ENCODE measurements around the gene SCD5.

DNA sequence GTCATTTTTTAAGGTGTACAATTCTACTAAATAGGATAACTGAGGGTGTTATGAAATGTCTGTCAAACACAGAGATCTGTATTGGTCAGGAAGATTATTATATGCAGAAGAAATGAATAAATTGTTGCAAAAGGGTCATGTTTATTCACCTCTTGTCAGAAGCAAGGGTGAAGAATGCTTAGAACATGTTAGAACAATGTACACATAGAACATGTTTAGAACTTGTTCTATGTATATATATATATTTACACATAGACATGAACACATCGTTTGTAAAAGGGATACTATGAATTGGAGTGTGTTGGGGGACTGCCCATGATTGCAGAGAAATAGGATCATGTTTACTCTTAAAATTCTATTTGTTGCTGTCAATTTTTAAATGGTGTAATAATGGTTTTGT is 208.8 kb downstream of the SCD5 start:
- TF ChIP-seq, protein P1, sequence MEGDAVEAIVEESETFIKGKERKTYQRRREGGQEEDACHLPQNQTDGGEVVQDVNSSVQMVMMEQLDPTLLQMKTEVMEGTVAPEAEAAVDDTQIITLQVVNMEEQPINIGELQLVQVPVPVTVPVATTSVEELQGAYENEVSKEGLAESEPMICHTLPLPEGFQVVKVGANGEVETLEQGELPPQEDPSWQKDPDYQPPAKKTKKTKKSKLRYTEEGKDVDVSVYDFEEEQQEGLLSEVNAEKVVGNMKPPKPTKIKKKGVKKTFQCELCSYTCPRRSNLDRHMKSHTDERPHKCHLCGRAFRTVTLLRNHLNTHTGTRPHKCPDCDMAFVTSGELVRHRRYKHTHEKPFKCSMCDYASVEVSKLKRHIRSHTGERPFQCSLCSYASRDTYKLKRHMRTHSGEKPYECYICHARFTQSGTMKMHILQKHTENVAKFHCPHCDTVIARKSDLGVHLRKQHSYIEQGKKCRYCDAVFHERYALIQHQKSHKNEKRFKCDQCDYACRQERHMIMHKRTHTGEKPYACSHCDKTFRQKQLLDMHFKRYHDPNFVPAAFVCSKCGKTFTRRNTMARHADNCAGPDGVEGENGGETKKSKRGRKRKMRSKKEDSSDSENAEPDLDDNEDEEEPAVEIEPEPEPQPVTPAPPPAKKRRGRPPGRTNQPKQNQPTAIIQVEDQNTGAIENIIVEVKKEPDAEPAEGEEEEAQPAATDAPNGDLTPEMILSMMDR (IDR thresholded peaks at IDR 0.05), result no peak
- TF ChIP-seq POLR2A (IDR thresholded peaks at IDR 0.05), result no peak
